Thymus (tissue), 11 donors: Measurements from ENCODE around the gene YEATS2. TPM values are rescaled to one million over a fixed set of nuclear protein-coding genes. Genes with fewer than 3 reads are reported as not detected.
"Not testable (repeated sequence)": the region's sequence is repeated elsewhere in the genome, so short reads cannot be mapped to it uniquely, and the experiment has no call there.

Experiments
- DNase-seq, 9 donors: peaks; one replicate each; pipeline ENCODE4 v3.0.0-alpha.2; 2013; ENCODE audit warnings: low spot score in 9 of 9, low read depth in 6 of 9, missing footprints in 1 of 9
- H3K27ac ChIP-seq, 2 donors: one replicate each; pipeline ENCODE4 v1.5.1; 2013; ENCODE audit warnings: control low read depth in 1 of 2, low read depth in 1 of 2, low read length in 1 of 2, mild to moderate bottlenecking in 1 of 2, moderate library complexity in 1 of 2
- H3K27me3 ChIP-seq, 2 donors: one replicate each; pipeline ENCODE4 v1.5.1; 2013; ENCODE audit warnings: low read length in 1 of 2; ENCODE audit not compliant: control insufficient read depth in 2 of 2, insufficient read depth in 1 of 2
- H3K36me3 ChIP-seq, 2 donors: one replicate each; pipeline ENCODE4 v1.5.1; 2013; ENCODE audit warnings: low read length in 1 of 2, mild to moderate bottlenecking in 1 of 2, moderate library complexity in 1 of 2; ENCODE audit not compliant: control insufficient read depth in 2 of 2, insufficient read depth in 2 of 2
- H3K4me1 ChIP-seq, 2 donors: one replicate each; pipeline ENCODE4 v1.5.1; 2013; ENCODE audit warnings: low read length in 2 of 2; ENCODE audit not compliant: control insufficient read depth in 2 of 2, insufficient read depth in 2 of 2
- H3K4me3 ChIP-seq, 2 donors: one replicate each; pipeline ENCODE4 v1.5.1; 2013; ENCODE audit warnings: low read length in 2 of 2, control low read depth in 1 of 2, mild to moderate bottlenecking in 1 of 2
- H3K9me3 ChIP-seq, 2 donors: one replicate each; pipeline ENCODE4 v1.5.1; 2013; ENCODE audit warnings: low read length in 1 of 2, mild to moderate bottlenecking in 1 of 2; ENCODE audit not compliant: control insufficient read depth in 2 of 2, insufficient read depth in 1 of 2
- WGBS: extraction: QIAGEN DNeasy Blood & Tissue Kit; methylation state at CpG from one replicate; pipeline ENCODE4 v1.1.7; 2013; 5-methylcytosine and 5-hydroxymethylcytosine counted together
- polyA plus RNA-seq: library from polyadenylated mRNA; stranded (reverse); fragments of 200-250 nt; gene quantifications from one replicate; pipeline ENCODE4 v1.2.3, GENCODE V29; 2013
- total RNA-seq: library from RNA; stranded (reverse); fragments of 120-200 nt; gene quantifications from one replicate; pipeline ENCODE4 v1.2.4, GENCODE V29; 2013
- donor health status: healthy.

The YEATS2 gene
- total and polyA plus RNA-seq, 2 donors: 11.0 to 27.9 TPM

- no peaks in the 10 kb centered on the region for H3K4me1 ChIP-seq
- no peak for DNase-seq
- no peak overlapping the region for H3K4me3 ChIP-seq
- no peaks in the 10 kb centered on the region for H3K9me3 ChIP-seq
- 98% methylated on average over 4 of the region's 4 CpGs for WGBS
- H3K36me3 ChIP-seq: peaks cover 53 to 89% of the 10 kb centered on the region in 2 donors
- H3K27me3 ChIP-seq: no peaks in the 10 kb centered on the region
- H3K27ac ChIP-seq: no peak overlapping the region
These were observed 79.5 kb downstream of the YEATS2 start for GRCh38 chr3:183777016-183777618.

- no peaks in the 10 kb centered on the region for H3K27me3 ChIP-seq
- no peak overlapping the region for H3K27ac ChIP-seq
- WGBS: 96% methylated on average over 14 of the region's 14 CpGs
- no peaks in the 10 kb centered on the region for H3K4me1 ChIP-seq
- DNase-seq: no peak
- H3K9me3 ChIP-seq: no peaks in the 10 kb centered on the region
- H3K36me3 ChIP-seq: peaks cover 44 to 83% of the 10 kb centered on the region in 2 donors
- H3K4me3 ChIP-seq: no peak overlapping the region
These were observed 82.4 kb downstream of the YEATS2 start for GRCh38 chr3:183779896-183780465.

GRCh38 chr3:183781246-183781645 lies 83.6 kb downstream of the YEATS2 start:
- Histone ChIP-seq H3K36me3 (peaks cover 43 to 81% of the 10 kb centered on the region in 2 donors), H3K9me3 (no peaks in the 10 kb centered on the region), H3K27ac (no peak overlapping the region), H3K27me3 (no peaks in the 10 kb centered on the region), H3K4me3 (no peak overlapping the region), H3K4me1 (peaks cover 0 to 3% of the 10 kb centered on the region in 2 donors)
- WGBS: 97% methylated on average over 6 of the region's 6 CpGs
- no peak for DNase-seq

GRCh38 chr3:183782576-183783276 lies 85.1 kb downstream of the YEATS2 start:
- Histone ChIP-seq H3K4me3 (no peak overlapping the region), H3K9me3 (no peaks in the 10 kb centered on the region), H3K27ac (no peak overlapping the region), H3K36me3 (peaks cover 40 to 77% of the 10 kb centered on the region in 2 donors), H3K4me1 (peaks cover 0 to 3% of the 10 kb centered on the region in 2 donors), H3K27me3 (no peaks in the 10 kb centered on the region)
- 93% methylated on average over 7 of the region's 7 CpGs for WGBS
- DNase-seq: no peak

GRCh38 chr3:183784503-183784902 lies 86.9 kb downstream of the YEATS2 start:
- H3K4me3 ChIP-seq, H3K9me3 ChIP-seq, H3K27ac ChIP-seq, DNase-seq, H3K27me3 ChIP-seq: not testable (repeated sequence)
- Histone ChIP-seq H3K36me3 (peaks cover 31 to 70% of the 10 kb centered on the region in 2 donors), H3K4me1 (peaks cover 0 to 13% of the 10 kb centered on the region in 2 donors)
- 97% methylated on average over 10 of the region's 10 CpGs for WGBS

- Histone ChIP-seq H3K9me3 (no peaks in the 10 kb centered on the region), H3K4me3 (peak overlapping the region in 1 of 2 donors; percentile 17), H3K27me3 (no peaks in the 10 kb centered on the region), H3K36me3 (peaks cover 26 to 59% of the 10 kb centered on the region in 2 donors), H3K4me1 (peaks cover 12 to 29% of the 10 kb centered on the region in 2 donors), H3K27ac (peak overlapping the region; percentile 83 to 95)
- peak; percentile 52 to 95 (median 83) for DNase-seq
- 9% methylated on average over 4 of the region's 4 CpGs for WGBS
These were observed 92.2 kb downstream of the YEATS2 start for GRCh38 chr3:183789826-183790225.

- peaks cover 12 to 29% of the 10 kb centered on the region in 2 donors for H3K4me1 ChIP-seq
- peaks cover 31 to 55% of the 10 kb centered on the region in 2 donors for H3K36me3 ChIP-seq
- peak overlapping the region; percentile 74 to 95 for H3K27ac ChIP-seq
- H3K9me3 ChIP-seq: no peaks in the 10 kb centered on the region
- DNase-seq: no peak
- H3K27me3 ChIP-seq: no peaks in the 10 kb centered on the region
- H3K4me3 ChIP-seq: no peak overlapping the region
- 98% methylated on average over 16 of the region's 16 CpGs for WGBS
These were observed 93.1 kb downstream of the YEATS2 start for GRCh38 chr3:183790700-183791099.

GRCh38 chr3:183792976-183793375 lies 95.4 kb downstream of the YEATS2 start:
- no peak for DNase-seq

GRCh38 chr3:183794452-183794851 lies 96.9 kb downstream of the YEATS2 start:
- Histone ChIP-seq H3K27me3 (no peaks in the 10 kb centered on the region), H3K36me3 (peaks cover 42 to 61% of the 10 kb centered on the region in 2 donors)
- WGBS: 97% methylated on average over 4 of the region's 4 CpGs

More at GRCh38 chr3:183792976-183793375, 95.4 kb downstream of the YEATS2 start:
- H3K9me3 ChIP-seq: no peaks in the 10 kb centered on the region
- H3K27me3 ChIP-seq: no peaks in the 10 kb centered on the region
- H3K36me3 ChIP-seq: peaks cover 27 to 53% of the 10 kb centered on the region in 2 donors
- peaks cover 12 to 25% of the 10 kb centered on the region in 2 donors for H3K4me1 ChIP-seq
- no peak overlapping the region for H3K27ac ChIP-seq
- H3K4me3 ChIP-seq: no peak overlapping the region
- 98% methylated on average over 6 of the region's 6 CpGs for WGBS

More at GRCh38 chr3:183794452-183794851, 96.9 kb downstream of the YEATS2 start:
- Histone ChIP-seq H3K4me3 (no peak overlapping the region), H3K4me1 (peaks cover 12 to 17% of the 10 kb centered on the region in 2 donors), H3K9me3 (no peaks in the 10 kb centered on the region), H3K27ac (no peak overlapping the region)
- DNase-seq: no peak
